22Rv1 (cell line): ENCODE results near the gene BRME1.
"Not testable (repeated sequence)": the region's sequence is repeated elsewhere in the genome, so short reads cannot be mapped to it uniquely, and the experiment has no call there.

Experiments used
- ZFX ChIP-seq: fragments of 450-650 bp; IDR thresholded peaks from 2 replicates; pipeline ENCODE4 v1.6.1; 2017; ENCODE audit warnings: antibody characterized with exemption, borderline replicate concordance
- TF ChIP-seq, protein P1 (sequence below): fragments of 450-650 bp; IDR thresholded peaks from 2 replicates; pipeline ENCODE4 v1.5.1; 2017; ENCODE audit warnings: mild to moderate bottlenecking

DNA sequence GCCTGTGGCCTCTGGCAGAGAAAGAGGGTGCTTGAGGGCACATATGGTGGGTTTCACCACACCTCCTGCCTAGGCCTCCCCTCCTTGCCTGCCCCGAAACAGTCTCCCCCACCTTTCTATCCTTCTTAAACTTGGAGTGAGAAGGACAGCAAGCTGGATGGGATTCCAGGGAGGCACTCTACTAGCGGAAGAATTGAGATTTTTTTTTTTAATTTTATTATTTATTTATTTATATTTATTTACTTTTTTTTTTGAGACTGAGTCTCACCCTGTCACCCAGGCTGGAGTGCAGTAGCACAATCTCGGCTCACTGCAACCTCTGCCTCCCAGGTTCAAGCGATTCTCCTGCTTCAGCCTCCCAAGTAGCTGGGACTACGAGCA lies 54.2 kb downstream of the BRME1 start:
- TF ChIP-seq, protein P1, sequence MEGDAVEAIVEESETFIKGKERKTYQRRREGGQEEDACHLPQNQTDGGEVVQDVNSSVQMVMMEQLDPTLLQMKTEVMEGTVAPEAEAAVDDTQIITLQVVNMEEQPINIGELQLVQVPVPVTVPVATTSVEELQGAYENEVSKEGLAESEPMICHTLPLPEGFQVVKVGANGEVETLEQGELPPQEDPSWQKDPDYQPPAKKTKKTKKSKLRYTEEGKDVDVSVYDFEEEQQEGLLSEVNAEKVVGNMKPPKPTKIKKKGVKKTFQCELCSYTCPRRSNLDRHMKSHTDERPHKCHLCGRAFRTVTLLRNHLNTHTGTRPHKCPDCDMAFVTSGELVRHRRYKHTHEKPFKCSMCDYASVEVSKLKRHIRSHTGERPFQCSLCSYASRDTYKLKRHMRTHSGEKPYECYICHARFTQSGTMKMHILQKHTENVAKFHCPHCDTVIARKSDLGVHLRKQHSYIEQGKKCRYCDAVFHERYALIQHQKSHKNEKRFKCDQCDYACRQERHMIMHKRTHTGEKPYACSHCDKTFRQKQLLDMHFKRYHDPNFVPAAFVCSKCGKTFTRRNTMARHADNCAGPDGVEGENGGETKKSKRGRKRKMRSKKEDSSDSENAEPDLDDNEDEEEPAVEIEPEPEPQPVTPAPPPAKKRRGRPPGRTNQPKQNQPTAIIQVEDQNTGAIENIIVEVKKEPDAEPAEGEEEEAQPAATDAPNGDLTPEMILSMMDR: not testable (repeated sequence)
- not testable (repeated sequence) for TF ChIP-seq ZFX
